Measurements from ENCODE around the gene SCN11A. TPM values are rescaled to one million over a fixed set of nuclear protein-coding genes. Genes with fewer than 3 reads are reported as not detected.

The SCN11A gene
- total RNA-seq, 1 donor from 2014 or later: 0.69 TPM

DNA sequence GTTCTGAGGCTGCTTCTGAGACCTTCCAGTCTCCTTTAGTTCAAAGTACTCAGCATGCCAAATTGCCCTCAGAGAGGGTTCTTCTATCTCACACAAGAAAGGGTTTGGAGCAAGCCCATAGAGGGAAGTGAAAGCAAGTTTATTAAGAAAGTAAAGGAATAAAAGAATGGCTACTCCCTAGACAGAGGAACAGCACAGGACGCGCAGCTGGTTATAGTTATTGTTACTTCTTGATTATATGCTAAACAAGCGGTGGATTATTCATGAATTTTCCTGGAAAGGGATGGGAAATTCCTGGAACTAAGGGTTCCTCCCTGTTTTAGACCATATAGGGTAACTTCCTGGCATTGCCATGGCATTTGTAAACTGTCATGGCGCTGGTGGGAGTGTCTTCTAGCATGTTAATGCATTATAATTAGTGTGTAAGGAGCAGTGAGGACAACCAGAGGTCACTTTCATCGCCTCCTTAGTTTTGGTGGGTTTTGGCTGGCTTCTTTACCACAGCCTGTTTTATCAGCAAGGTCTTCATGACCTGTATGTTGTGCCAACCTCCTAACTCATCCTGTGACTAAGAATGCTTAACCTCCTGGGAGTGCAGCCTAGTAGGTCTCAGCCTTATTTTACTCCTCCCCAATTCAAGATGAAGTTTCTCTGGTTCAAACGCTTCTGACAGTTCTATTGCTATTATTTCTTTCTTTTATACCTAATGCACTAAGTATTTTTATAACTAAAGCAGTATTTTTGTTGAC, 26.3 kb downstream of the SCN11A start:
- Histone ChIP-seq H3F3A (ENCODE audit: low read depth) (no peaks in the 10 kb centered on the region), H3K27ac (no peak overlapping the region), H3K79me2 (ENCODE audit: low read depth) (no peaks in the 10 kb centered on the region), H3K9me3 (ENCODE audit: low read depth) (no peaks in the 10 kb centered on the region), H3K36me3 (no peaks in the 10 kb centered on the region), H3K4me2 (no peak overlapping the region), H3K9ac (no peak overlapping the region), H3K4me3 (no peak overlapping the region), H3K27me3 (no peaks in the 10 kb centered on the region), H2AFZ (replicated peaks) (no peak overlapping the region), H3K4me1 (no peaks in the 10 kb centered on the region), H4K20me1 (ENCODE audit: low read depth) (no peaks in the 10 kb centered on the region)
- no peak overlapping the region for H3K27ac Mint-ChIP-seq
- no peak for DNase-seq (ENCODE audit: low spot score)
- no peaks in the 10 kb centered on the region for H3K36me3 Mint-ChIP-seq
- peaks cover 8% of the 10 kb centered on the region for H3K4me1 Mint-ChIP-seq
- H3K27me3 Mint-ChIP-seq (ENCODE audit: insufficient read depth, low read depth): peaks cover 6% of the 10 kb centered on the region
- TF ChIP-seq EZH2 (IDR thresholded peaks at IDR 0.05) (no peak), EZH2phosphoT487 (IDR thresholded peaks at IDR 0.05) (no peak)
- TF ChIP-seq, protein P1, sequence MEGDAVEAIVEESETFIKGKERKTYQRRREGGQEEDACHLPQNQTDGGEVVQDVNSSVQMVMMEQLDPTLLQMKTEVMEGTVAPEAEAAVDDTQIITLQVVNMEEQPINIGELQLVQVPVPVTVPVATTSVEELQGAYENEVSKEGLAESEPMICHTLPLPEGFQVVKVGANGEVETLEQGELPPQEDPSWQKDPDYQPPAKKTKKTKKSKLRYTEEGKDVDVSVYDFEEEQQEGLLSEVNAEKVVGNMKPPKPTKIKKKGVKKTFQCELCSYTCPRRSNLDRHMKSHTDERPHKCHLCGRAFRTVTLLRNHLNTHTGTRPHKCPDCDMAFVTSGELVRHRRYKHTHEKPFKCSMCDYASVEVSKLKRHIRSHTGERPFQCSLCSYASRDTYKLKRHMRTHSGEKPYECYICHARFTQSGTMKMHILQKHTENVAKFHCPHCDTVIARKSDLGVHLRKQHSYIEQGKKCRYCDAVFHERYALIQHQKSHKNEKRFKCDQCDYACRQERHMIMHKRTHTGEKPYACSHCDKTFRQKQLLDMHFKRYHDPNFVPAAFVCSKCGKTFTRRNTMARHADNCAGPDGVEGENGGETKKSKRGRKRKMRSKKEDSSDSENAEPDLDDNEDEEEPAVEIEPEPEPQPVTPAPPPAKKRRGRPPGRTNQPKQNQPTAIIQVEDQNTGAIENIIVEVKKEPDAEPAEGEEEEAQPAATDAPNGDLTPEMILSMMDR (IDR thresholded peaks at IDR 0.05): no peak
- no peak overlapping the region for H3K4me3 Mint-ChIP-seq
- no peaks in the 10 kb centered on the region for H3K9me3 Mint-ChIP-seq

DNA sequence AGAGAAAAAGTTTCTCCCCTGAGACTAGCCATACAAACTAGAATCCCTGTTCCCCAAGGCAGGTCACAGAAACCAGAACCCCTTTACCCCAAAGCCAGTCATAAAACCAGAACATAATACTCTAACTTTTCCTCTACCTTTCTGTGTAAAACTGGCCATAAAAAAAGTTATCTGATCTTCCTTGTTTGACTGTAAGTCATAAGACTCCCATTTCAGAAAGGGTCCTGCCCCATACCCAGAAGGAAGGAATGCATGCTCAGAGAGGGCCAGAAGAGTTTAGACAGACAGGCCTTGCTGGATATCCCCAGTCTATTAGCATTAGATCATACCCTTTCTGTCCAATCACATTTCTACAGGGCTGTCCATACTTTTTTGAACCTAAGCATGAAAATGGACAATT, 27.2 kb downstream of the SCN11A start:
- no peaks in the 10 kb centered on the region for H3K9me3 ChIP-seq (ENCODE audit: low read depth)

DNA sequence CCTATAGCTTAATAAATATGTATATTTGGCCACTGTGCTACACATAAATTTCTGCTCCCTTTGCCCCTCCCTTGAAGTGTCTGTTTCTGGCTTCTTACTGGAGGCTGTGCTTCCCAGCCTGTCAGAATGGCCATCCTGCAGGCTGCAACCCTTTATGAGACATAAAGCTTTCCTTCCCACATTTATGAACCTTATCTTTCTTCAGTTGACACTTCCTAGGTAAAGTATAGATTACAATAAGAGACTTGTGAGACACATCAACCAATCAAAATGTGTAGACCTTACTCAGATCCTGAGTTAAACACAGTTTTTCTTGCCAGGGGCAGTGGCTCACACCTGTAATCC, 29.5 kb downstream of the SCN11A start:
- Histone ChIP-seq H4K20me1 (ENCODE audit: low read depth) (no peaks in the 10 kb centered on the region), H3K4me1 (no peaks in the 10 kb centered on the region), H3K9ac (no peak overlapping the region), H3K36me3 (no peaks in the 10 kb centered on the region), H3K79me2 (ENCODE audit: low read depth) (no peaks in the 10 kb centered on the region), H3F3A (ENCODE audit: low read depth) (no peaks in the 10 kb centered on the region), H3K4me3 (no peak overlapping the region), H2AFZ (replicated peaks) (no peak overlapping the region), H3K4me2 (no peak overlapping the region), H3K27me3 (no peaks in the 10 kb centered on the region), H3K9me3 (ENCODE audit: low read depth) (no peaks in the 10 kb centered on the region), H3K27ac (no peak overlapping the region)
- no peak for DNase-seq (ENCODE audit: low spot score)
- TF ChIP-seq, protein P1 (IDR thresholded peaks at IDR 0.05): no peak
- no peak for TF ChIP-seq EZH2 (IDR thresholded peaks at IDR 0.05)
- no peak for TF ChIP-seq EZH2phosphoT487 (IDR thresholded peaks at IDR 0.05)
- Mint-ChIP-seq H3K27me3 (ENCODE audit: insufficient read depth, low read depth) (peaks cover 6% of the 10 kb centered on the region), H3K36me3 (no peaks in the 10 kb centered on the region), H3K4me3 (no peak overlapping the region), H3K4me1 (no peaks in the 10 kb centered on the region), H3K27ac (no peak overlapping the region), H3K9me3 (no peaks in the 10 kb centered on the region)

More for the DNA sequence above, 27.2 kb downstream of the SCN11A start:
- Histone ChIP-seq H3K9ac (no peak overlapping the region), H3K27ac (no peak overlapping the region), H3K27me3 (no peaks in the 10 kb centered on the region), H3F3A (ENCODE audit: low read depth) (no peaks in the 10 kb centered on the region), H3K4me3 (no peak overlapping the region), H2AFZ (replicated peaks) (no peak overlapping the region), H3K4me1 (no peaks in the 10 kb centered on the region), H4K20me1 (ENCODE audit: low read depth) (no peaks in the 10 kb centered on the region), H3K4me2 (no peak overlapping the region), H3K79me2 (ENCODE audit: low read depth) (no peaks in the 10 kb centered on the region), H3K36me3 (no peaks in the 10 kb centered on the region)
- Mint-ChIP-seq H3K36me3 (no peaks in the 10 kb centered on the region), H3K27me3 (ENCODE audit: insufficient read depth, low read depth) (peaks cover 6% of the 10 kb centered on the region), H3K9me3 (no peaks in the 10 kb centered on the region), H3K4me1 (peaks cover 3% of the 10 kb centered on the region), H3K27ac (no peak overlapping the region), H3K4me3 (no peak overlapping the region)
- TF ChIP-seq, protein P1 (IDR thresholded peaks at IDR 0.05): no peak
- TF ChIP-seq EZH2 (IDR thresholded peaks at IDR 0.05) (no peak), EZH2phosphoT487 (IDR thresholded peaks at IDR 0.05) (no peak)
- no peak for DNase-seq (ENCODE audit: low spot score)
